MM.1S (cell line): ENCODE measurements around the gene FREY1.

Experiments
- EZH2 ChIP-seq: fragments of 300-600 bp; sonication (generic); optimal IDR thresholded peaks from 2 replicates; pipeline ENCODE3; 2017; ENCODE audit warnings: low read depth, mild to moderate bottlenecking, antibody characterized with exemption, low read length, mixed read lengths
- EZH2phosphoT487 ChIP-seq: fragments of 300-600 bp; sonication (generic); IDR thresholded peaks from 2 replicates; pipeline ENCODE4 v1.6.1; 2018; ENCODE audit warnings: antibody characterized with exemption, low read length
- TF ChIP-seq, protein P1 (sequence below): fragments of 300-600 bp; sonication (generic); IDR thresholded peaks from 2 replicates; pipeline ENCODE4 v1.5.1; 2016; ENCODE audit warnings: antibody characterized with exemption, low read length, mixed read lengths

DNA sequence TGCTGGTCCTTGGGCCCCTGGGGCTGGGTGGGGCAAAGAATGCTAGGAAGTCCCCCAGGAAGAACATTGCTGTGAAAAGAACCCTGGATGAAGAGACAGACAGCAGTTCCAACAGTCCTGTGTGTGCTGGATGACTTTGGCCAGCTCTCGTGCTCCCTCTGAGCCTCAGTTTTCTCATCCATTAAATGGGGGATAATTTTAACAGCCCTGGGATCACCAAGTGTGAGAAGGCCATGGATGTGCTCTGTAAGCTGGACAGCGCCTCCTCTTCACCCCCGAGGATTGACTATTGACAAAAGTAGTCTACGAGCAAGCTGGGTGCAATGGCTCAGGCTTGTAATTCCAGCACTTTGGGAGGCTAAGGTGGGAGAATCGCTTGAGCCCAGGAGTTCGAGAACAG, 17.9 kb upstream of the FREY1 start:
- TF ChIP-seq, protein P1, sequence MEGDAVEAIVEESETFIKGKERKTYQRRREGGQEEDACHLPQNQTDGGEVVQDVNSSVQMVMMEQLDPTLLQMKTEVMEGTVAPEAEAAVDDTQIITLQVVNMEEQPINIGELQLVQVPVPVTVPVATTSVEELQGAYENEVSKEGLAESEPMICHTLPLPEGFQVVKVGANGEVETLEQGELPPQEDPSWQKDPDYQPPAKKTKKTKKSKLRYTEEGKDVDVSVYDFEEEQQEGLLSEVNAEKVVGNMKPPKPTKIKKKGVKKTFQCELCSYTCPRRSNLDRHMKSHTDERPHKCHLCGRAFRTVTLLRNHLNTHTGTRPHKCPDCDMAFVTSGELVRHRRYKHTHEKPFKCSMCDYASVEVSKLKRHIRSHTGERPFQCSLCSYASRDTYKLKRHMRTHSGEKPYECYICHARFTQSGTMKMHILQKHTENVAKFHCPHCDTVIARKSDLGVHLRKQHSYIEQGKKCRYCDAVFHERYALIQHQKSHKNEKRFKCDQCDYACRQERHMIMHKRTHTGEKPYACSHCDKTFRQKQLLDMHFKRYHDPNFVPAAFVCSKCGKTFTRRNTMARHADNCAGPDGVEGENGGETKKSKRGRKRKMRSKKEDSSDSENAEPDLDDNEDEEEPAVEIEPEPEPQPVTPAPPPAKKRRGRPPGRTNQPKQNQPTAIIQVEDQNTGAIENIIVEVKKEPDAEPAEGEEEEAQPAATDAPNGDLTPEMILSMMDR, result no peak
- no peak for TF ChIP-seq EZH2phosphoT487
- no peak for TF ChIP-seq EZH2
